ENCODE data around the gene SH3PXD2A.

GRCh38 chr10:103548006-103548405 lies 307.4 kb downstream of the SH3PXD2A start:
- TF ChIP-seq POLR2A (IDR thresholded peaks at IDR 0.05; ENCODE audit: low read depth, low read length), result no peak
- TF ChIP-seq POLR2AphosphoS5 (IDR thresholded peaks at IDR 0.05; ENCODE audit: low read depth, low read length), result no peak
